KMS-11 (cell line): ENCODE data around the gene MFSD11.

Experiments
- H2AFZ ChIP-seq: fragments of 200-600 bp; sonication (generic); 2 replicates; pipeline ENCODE4 v1.6.1; 2016; ENCODE audit warnings: antibody characterized with exemption, mixed run types, low read depth
- H3K27ac ChIP-seq: fragments of 200-600 bp; sonication (generic); 2 replicates; pipeline ENCODE4 v1.6.1; 2016; ENCODE audit warnings: mild to moderate bottlenecking, mixed run types
- H3K27me3 ChIP-seq: fragments of 200-600 bp; sonication (generic); 2 replicates; pipeline ENCODE4 v1.6.1; 2017; ENCODE audit warnings: mild to moderate bottlenecking, low read depth, mixed run types, moderate library complexity; ENCODE audit not compliant: insufficient read depth
- H3K36me3 ChIP-seq: fragments of 200-600 bp; sonication (generic); 2 replicates; pipeline ENCODE4 v1.6.1; 2017; ENCODE audit warnings: mild to moderate bottlenecking, mixed run types; ENCODE audit not compliant: insufficient read depth
- H3K4me1 ChIP-seq: fragments of 200-600 bp; sonication (generic); 2 replicates; pipeline ENCODE4 v1.6.1; 2016; ENCODE audit warnings: mild to moderate bottlenecking, low read depth, mixed run types; ENCODE audit not compliant: poor library complexity, severe bottlenecking
- H3K4me2 ChIP-seq: fragments of 200-600 bp; sonication (generic); 2 replicates; pipeline ENCODE4 v1.7.0; 2016; ENCODE audit warnings: mild to moderate bottlenecking, mixed run types
- H3K4me3 ChIP-seq: fragments of 200-600 bp; sonication (generic); IDR thresholded peaks from 2 replicates; pipeline ENCODE4 v1.6.1; 2017; ENCODE audit warnings: low read depth, low read length, mixed read lengths; ENCODE audit not compliant: insufficient read depth
- H3K79me2 ChIP-seq: fragments of 200-600 bp; sonication (generic); 2 replicates; pipeline ENCODE4 v1.6.1; 2016; ENCODE audit warnings: low read depth, mixed run types; ENCODE audit not compliant: insufficient read depth
- H3K9ac ChIP-seq: fragments of 200-600 bp; sonication (generic); 2 replicates; pipeline ENCODE4 v1.6.1; 2016; ENCODE audit warnings: mild to moderate bottlenecking, mixed run types
- H4K20me1 ChIP-seq: fragments of 200-600 bp; sonication (generic); 2 replicates; pipeline ENCODE4 v1.6.1; 2016; ENCODE audit warnings: mild to moderate bottlenecking, mixed run types; ENCODE audit not compliant: insufficient read depth
- CTCF ChIP-seq: fragments of 200-600 bp; sonication (generic); conservative IDR thresholded peaks from 2 replicates; pipeline ENCODE4 v1.6.1; 2017; ENCODE audit warnings: low read depth, mild to moderate bottlenecking, antibody characterized with exemption, low read length, moderate library complexity, mixed read lengths

The MFSD11 gene

GRCh38 chr17:76792348-76792747 lies 54.4 kb downstream of the MFSD11 start:
- no peaks in the 10 kb centered on the region for H3K36me3 ChIP-seq
- peak overlapping the region; percentile 62; the same call in 1 of the 2 replicates for H3K9ac ChIP-seq
- H2AFZ ChIP-seq = no peak overlapping the region
- H3K4me1 ChIP-seq = peaks cover 68% of the 10 kb centered on the region
- no peaks in the 10 kb centered on the region; the same call in 1 of the 2 replicates for H3K79me2 ChIP-seq
- H4K20me1 ChIP-seq = no peaks in the 10 kb centered on the region
- no peaks in the 10 kb centered on the region for H3K27me3 ChIP-seq
- TF ChIP-seq CTCF = no peak
- H3K27ac ChIP-seq = peak overlapping the region; percentile 93
- H3K4me3 ChIP-seq = no peak overlapping the region
- H3K4me2 ChIP-seq = peak overlapping the region; percentile 66

- Histone ChIP-seq H3K36me3 (no peaks in the 10 kb centered on the region), H3K27me3 (no peaks in the 10 kb centered on the region), H3K9ac (no peak overlapping the region), H3K27ac (no peak overlapping the region), H3K4me2 (no peak overlapping the region), H3K4me3 (no peak overlapping the region), H3K79me2 (no peaks in the 10 kb centered on the region; the same call in 1 of the 2 replicates), H3K4me1 (peaks cover 54% of the 10 kb centered on the region), H2AFZ (no peak overlapping the region), H4K20me1 (no peaks in the 10 kb centered on the region)
- TF ChIP-seq CTCF = peak; percentile 62
Observed at GRCh38 chr17:76793775-76794174, 55.9 kb downstream of the MFSD11 start.

GRCh38 chr17:76796081-76796480 lies 58.2 kb downstream of the MFSD11 start:
- no peaks in the 10 kb centered on the region for H3K27me3 ChIP-seq
- no peak overlapping the region for H3K4me3 ChIP-seq
- peaks cover 31% of the 10 kb centered on the region for H3K4me1 ChIP-seq
- H3K9ac ChIP-seq = no peak overlapping the region
- no peaks in the 10 kb centered on the region for H3K36me3 ChIP-seq
- no peak overlapping the region for H3K27ac ChIP-seq
- H2AFZ ChIP-seq = no peak overlapping the region
- H4K20me1 ChIP-seq = no peaks in the 10 kb centered on the region
- no peak overlapping the region for H3K4me2 ChIP-seq
- no peak for TF ChIP-seq CTCF
- no peaks in the 10 kb centered on the region for H3K79me2 ChIP-seq

GRCh38 chr17:76797241-76797840 lies 59.4 kb downstream of the MFSD11 start:
- Histone ChIP-seq H3K4me1 (peaks cover 20% of the 10 kb centered on the region), H3K27ac (no peak overlapping the region), H2AFZ (no peak overlapping the region), H3K27me3 (no peaks in the 10 kb centered on the region), H4K20me1 (no peaks in the 10 kb centered on the region), H3K4me3 (no peak overlapping the region), H3K79me2 (no peaks in the 10 kb centered on the region), H3K9ac (no peak overlapping the region), H3K4me2 (no peak overlapping the region), H3K36me3 (no peaks in the 10 kb centered on the region)
- no peak for TF ChIP-seq CTCF
